HepG2 (cell line): Measurements from ENCODE around the gene WDR3. TPM values are rescaled to one million over a fixed set of nuclear protein-coding genes. Genes with fewer than 3 reads are reported as not detected.
A peak's percentile ranks its signal among the peaks of the same experiment; 100 is the strongest.

Experiments used
- BHLHE40 ChIP-seq: IDR thresholded peaks from 2 replicates; pipeline ENCODE4 v1.6.1; 2011; ENCODE audit warnings: low read length, improper control_type of control experiment
- CREM ChIP-seq, 2 experiments: sonication (generic) in 1 of 2; formaldehyde crosslinking in 1 of 2; IDR thresholded peaks; 2 replicates each; pipeline versions ENCODE4 v1.4.0 to v1.6.1; 2016 to 2020; ENCODE audit warnings: antibody characterized with exemption in 1 of 2, mild to moderate bottlenecking in 1 of 2, missing genetic modification reagents in 1 of 2
- ELF3 ChIP-seq: IDR thresholded peaks from 2 replicates; pipeline ENCODE4 v1.6.1; 2016; ENCODE audit warnings: missing genetic modification reagents, missing compliant biosample characterization
- KLF9 ChIP-seq: IDR thresholded peaks from 2 replicates; pipeline ENCODE4 v1.6.1; 2016; ENCODE audit warnings: low read depth
- MBNL3 ChIP-seq: fragments of 250-450 bp; sonication (Bioruptor Pico); conservative IDR thresholded peaks from 2 replicates; pipeline ENCODE4 v1.8.0; 2022; ENCODE audit warnings: mild to moderate bottlenecking, inconsistent platforms
- MXD1 ChIP-seq: sonication (generic); formaldehyde crosslinking; IDR thresholded peaks from 2 replicates; pipeline ENCODE4 v1.4.0; 2020; ENCODE audit warnings: mild to moderate bottlenecking, missing genetic modification reagents
- NBN ChIP-seq: fragments of 450-650 bp; conservative IDR thresholded peaks from 2 replicates; pipeline ENCODE4 v1.6.1; 2017
- PCBP2 ChIP-seq: fragments of 200-400 bp; formaldehyde crosslinking; optimal IDR thresholded peaks from 2 replicates; pipeline ENCODE3; 2018; ENCODE audit warnings: low read length, low read depth; ENCODE audit not compliant: poor library complexity, severe bottlenecking
- TEAD2 ChIP-seq: sonication (generic); formaldehyde crosslinking; IDR thresholded peaks from 2 replicates; pipeline ENCODE4 v1.9.0; 2021; ENCODE audit warnings: missing genetic modification reagents
- UBTF ChIP-seq: sonication (generic); formaldehyde crosslinking; IDR thresholded peaks from 2 replicates; pipeline ENCODE4 v1.4.0; 2020; ENCODE audit warnings: mild to moderate bottlenecking, missing genetic modification reagents
- ZBTB20 ChIP-seq: sonication (generic); formaldehyde crosslinking; IDR thresholded peaks from 2 replicates; pipeline ENCODE4 v1.8.1; 2023; ENCODE audit warnings: missing genetic modification reagents, low read depth, mild to moderate bottlenecking, borderline replicate concordance
- ZMYM2 ChIP-seq: sonication (generic); formaldehyde crosslinking; IDR thresholded peaks from 2 replicates; pipeline ENCODE4 v1.8.0; 2022; ENCODE audit warnings: mild to moderate bottlenecking, missing genetic modification reagents
- ZNF256 ChIP-seq: sonication (generic); formaldehyde crosslinking; conservative IDR thresholded peaks from 2 replicates; pipeline ENCODE4 v1.4.0; 2020; ENCODE audit warnings: missing genetic modification reagents
- ZNF30 ChIP-seq: sonication (generic); formaldehyde crosslinking; IDR thresholded peaks from 2 replicates; pipeline ENCODE4 v1.5.0; 2020; ENCODE audit warnings: mild to moderate bottlenecking, missing genetic modification reagents
- ZNF367 ChIP-seq: sonication (generic); formaldehyde crosslinking; IDR thresholded peaks from 2 replicates; pipeline ENCODE4 v1.4.0; 2020; ENCODE audit warnings: missing genetic modification reagents, borderline replicate concordance
- ZNF792 ChIP-seq: IDR thresholded peaks from 2 replicates; pipeline ENCODE4 v1.6.1; 2016
- ZNF878 ChIP-seq: sonication (generic); formaldehyde crosslinking; IDR thresholded peaks from 2 replicates; pipeline ENCODE4 v1.8.1; 2023; ENCODE audit warnings: mild to moderate bottlenecking, missing genetic modification reagents, moderate library complexity
- polyA plus RNA-seq, 8 experiments: library from polyadenylated mRNA; depleted of rRNA in 3 of 8; stranded (reverse) in 7 of 8; unstranded in 1 of 8; fragments of >200 nt; fragmentation: Illumina TruSeq in 4 of 8; extraction: Trizol in 4 of 8; gene quantifications; 2 replicates each; pipeline versions ENCODE4 v1.2.1 to v1.2.3, GENCODE V29; 2011 to 2016; ENCODE audit warnings: low read depth in 4 of 8, missing spikeins in 1 of 8, mixed read lengths in 1 of 8; ENCODE audit not compliant: insufficient read depth in 1 of 8
- total RNA-seq, 5 experiments: library from RNA; depleted of rRNA; stranded (reverse); fragments of >200 nt; fragmentation: Illumina TruSeq; extraction: Trizol; gene quantifications; 2 replicates each; pipeline ENCODE4 v1.2.3, GENCODE V29; 2016; ENCODE audit warnings: low read depth in 1 of 5
- TF ChIP-seq, protein P1 (sequence below): sonication (generic); formaldehyde crosslinking; IDR thresholded peaks from 2 replicates; pipeline ENCODE4 v1.9.0; 2021; ENCODE audit warnings: mild to moderate bottlenecking, missing genetic modification reagents

The WDR3 gene
- total and polyA plus RNA-seq, 2 of the 13 experiments (the other 11 are each of a cell fraction or from before 2014, with no cell fraction given), result 15.9 to 55.5 TPM

DNA sequence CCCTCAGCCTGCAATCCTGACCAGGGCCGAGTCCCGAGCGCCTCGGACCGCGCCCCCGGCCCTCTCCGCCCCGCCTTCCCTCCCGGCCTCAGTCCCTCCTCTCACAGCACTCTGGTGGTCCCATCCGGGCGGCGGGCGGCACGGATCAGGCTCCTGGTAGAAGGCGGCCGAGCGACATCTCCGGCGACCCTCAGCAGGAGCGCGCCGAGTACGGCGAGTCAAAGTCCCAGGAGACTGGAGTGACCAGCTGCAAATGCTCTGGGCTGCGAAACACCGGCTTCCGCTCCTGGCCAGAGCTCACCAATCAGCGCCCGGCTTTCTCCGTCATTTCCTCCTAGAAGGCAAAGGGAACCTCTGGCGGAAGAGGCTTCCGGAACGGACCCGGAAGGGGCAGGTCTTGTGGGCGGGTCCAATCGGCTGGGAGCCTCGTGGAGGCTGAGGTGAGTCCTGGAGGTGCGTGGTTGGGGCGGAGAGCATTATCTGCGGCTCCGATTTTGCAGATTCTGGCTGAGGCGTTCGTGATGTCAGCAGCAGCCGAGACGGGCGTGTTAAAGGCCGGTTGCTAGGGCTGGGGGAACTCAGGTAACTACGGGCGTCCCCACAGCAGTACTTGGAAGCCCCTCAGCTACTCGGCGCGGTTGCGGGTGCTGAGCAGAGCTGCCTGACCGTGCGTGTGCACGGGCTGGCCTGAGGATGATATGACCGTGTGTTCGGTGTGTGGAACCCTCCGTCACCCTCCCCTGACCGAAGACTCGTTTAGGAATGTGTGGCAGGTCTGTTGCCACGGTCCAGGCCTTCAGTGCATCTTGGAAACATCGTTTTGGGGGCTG is at the start of gene WDR3, which contains the start of gene GDAP2 (continued):
- TF ChIP-seq, protein P1, sequence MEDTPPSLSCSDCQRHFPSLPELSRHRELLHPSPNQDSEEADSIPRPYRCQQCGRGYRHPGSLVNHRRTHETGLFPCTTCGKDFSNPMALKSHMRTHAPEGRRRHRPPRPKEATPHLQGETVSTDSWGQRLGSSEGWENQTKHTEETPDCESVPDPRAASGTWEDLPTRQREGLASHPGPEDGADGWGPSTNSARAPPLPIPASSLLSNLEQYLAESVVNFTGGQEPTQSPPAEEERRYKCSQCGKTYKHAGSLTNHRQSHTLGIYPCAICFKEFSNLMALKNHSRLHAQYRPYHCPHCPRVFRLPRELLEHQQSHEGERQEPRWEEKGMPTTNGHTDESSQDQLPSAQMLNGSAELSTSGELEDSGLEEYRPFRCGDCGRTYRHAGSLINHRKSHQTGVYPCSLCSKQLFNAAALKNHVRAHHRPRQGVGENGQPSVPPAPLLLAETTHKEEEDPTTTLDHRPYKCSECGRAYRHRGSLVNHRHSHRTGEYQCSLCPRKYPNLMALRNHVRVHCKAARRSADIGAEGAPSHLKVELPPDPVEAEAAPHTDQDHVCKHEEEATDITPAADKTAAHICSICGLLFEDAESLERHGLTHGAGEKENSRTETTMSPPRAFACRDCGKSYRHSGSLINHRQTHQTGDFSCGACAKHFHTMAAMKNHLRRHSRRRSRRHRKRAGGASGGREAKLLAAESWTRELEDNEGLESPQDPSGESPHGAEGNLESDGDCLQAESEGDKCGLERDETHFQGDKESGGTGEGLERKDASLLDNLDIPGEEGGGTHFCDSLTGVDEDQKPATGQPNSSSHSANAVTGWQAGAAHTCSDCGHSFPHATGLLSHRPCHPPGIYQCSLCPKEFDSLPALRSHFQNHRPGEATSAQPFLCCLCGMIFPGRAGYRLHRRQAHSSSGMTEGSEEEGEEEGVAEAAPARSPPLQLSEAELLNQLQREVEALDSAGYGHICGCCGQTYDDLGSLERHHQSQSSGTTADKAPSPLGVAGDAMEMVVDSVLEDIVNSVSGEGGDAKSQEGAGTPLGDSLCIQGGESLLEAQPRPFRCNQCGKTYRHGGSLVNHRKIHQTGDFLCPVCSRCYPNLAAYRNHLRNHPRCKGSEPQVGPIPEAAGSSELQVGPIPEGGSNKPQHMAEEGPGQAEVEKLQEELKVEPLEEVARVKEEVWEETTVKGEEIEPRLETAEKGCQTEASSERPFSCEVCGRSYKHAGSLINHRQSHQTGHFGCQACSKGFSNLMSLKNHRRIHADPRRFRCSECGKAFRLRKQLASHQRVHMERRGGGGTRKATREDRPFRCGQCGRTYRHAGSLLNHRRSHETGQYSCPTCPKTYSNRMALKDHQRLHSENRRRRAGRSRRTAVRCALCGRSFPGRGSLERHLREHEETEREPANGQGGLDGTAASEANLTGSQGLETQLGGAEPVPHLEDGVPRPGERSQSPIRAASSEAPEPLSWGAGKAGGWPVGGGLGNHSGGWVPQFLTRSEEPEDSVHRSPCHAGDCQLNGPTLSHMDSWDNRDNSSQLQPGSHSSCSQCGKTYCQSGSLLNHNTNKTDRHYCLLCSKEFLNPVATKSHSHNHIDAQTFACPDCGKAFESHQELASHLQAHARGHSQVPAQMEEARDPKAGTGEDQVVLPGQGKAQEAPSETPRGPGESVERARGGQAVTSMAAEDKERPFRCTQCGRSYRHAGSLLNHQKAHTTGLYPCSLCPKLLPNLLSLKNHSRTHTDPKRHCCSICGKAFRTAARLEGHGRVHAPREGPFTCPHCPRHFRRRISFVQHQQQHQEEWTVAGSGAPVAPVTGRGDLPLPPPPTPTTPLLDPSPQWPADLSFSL, result peak; percentile 37; the same call in 1 of the 2 replicates
- TF ChIP-seq ZNF878 (CRISPR knock-in tag) (no peak), ZBTB20 (CRISPR knock-in tag) (peak; percentile 61; the same call in 1 of the 2 replicates), PCBP2 (no peak), ZNF792 (CRISPR knock-in tag) (no peak; the same call in 1 of the 2 replicates), BHLHE40 (no peak; the same call in 1 of the 2 replicates), ELF3 (CRISPR knock-in tag) (peak; percentile 59; the same call in 1 of the 2 replicates), ZNF256 (CRISPR knock-in tag) (no peak; the same call in 1 of the 2 replicates), UBTF (CRISPR knock-in tag) (peak; percentile 46; the same call in 1 of the 2 replicates), ZNF30 (CRISPR knock-in tag) (no peak), TEAD2 (CRISPR knock-in tag) (no peak), NBN (no peak), KLF9 (CRISPR knock-in tag) (peak; percentile 60; the same call in 1 of the 2 replicates), MXD1 (CRISPR knock-in tag) (peak; percentile 66; the same call in 1 of the 2 replicates), ZNF367 (CRISPR knock-in tag) (no peak), CREM (IDR thresholded peaks at IDR 0.05) (peak; percentile 91), CREM (CRISPR knock-in tag; IDR thresholded peaks at IDR 0.05) (no peak), ZMYM2 (CRISPR knock-in tag) (no peak), MBNL3 (no peak)
